Liver (tissue), 9 donors: ENCODE measurements around the gene NFIX. TPM values are rescaled to one million over a fixed set of nuclear protein-coding genes. Genes with fewer than 3 reads are reported as not detected.

Source experiments
- DNase-seq: peaks from one replicate; pipeline ENCODE4 v3.0.0-alpha.2; 2017; ENCODE audit warnings: low spot score
- H3K27ac ChIP-seq, 2 donors: one replicate each; pipeline ENCODE4 v1.7.0; 2013; ENCODE audit warnings: inconsistent platforms in 2 of 2, low read length in 2 of 2, control low read depth in 1 of 2, low read depth in 1 of 2, mild to moderate bottlenecking in 1 of 2
- H3K27me3 ChIP-seq, 4 donors: one replicate each; pipeline versions ENCODE4 v1.6.1 to v1.7.0; 2013; ENCODE audit warnings: low read length in 3 of 4, inconsistent platforms in 1 of 4, mild to moderate bottlenecking in 1 of 4, moderate library complexity in 1 of 4; ENCODE audit not compliant: control insufficient read depth in 4 of 4, insufficient read depth in 4 of 4
- H3K36me3 ChIP-seq, 4 donors: one replicate each; pipeline versions ENCODE4 v1.6.1 to v1.7.0; 2013; ENCODE audit warnings: low read length in 3 of 4, mild to moderate bottlenecking in 3 of 4, low read depth in 1 of 4, moderate library complexity in 1 of 4; ENCODE audit not compliant: control insufficient read depth in 4 of 4, insufficient read depth in 3 of 4
- H3K4me1 ChIP-seq, 4 donors: one replicate each; pipeline versions ENCODE4 v1.6.1 to v1.7.0; 2013; ENCODE audit warnings: low read length in 3 of 4, mild to moderate bottlenecking in 3 of 4, moderate library complexity in 1 of 4; ENCODE audit not compliant: control insufficient read depth in 4 of 4, insufficient read depth in 4 of 4
- H3K4me3 ChIP-seq, 3 donors: one replicate each; pipeline versions ENCODE4 v1.6.1 to v1.7.0; 2013; ENCODE audit warnings: low read length in 3 of 3, control low read depth in 1 of 3, low read depth in 1 of 3, mild to moderate bottlenecking in 1 of 3
- H3K9ac ChIP-seq, 2 donors: one replicate each; pipeline ENCODE4 v1.7.0; 2013; ENCODE audit warnings: low read length in 2 of 2, mild to moderate bottlenecking in 2 of 2, moderate library complexity in 2 of 2, control low read depth in 1 of 2, low read depth in 1 of 2
- H3K9me3 ChIP-seq, 4 donors: one replicate each; pipeline versions ENCODE4 v1.6.1 to v1.7.0; 2013; ENCODE audit warnings: low read length in 3 of 4; ENCODE audit not compliant: control insufficient read depth in 4 of 4
- ATF3 ChIP-seq: IDR thresholded peaks from 2 replicates; pipeline ENCODE4 v1.6.1; 2016; ENCODE audit warnings: antibody characterized with exemption
- EGR1 ChIP-seq, 2 donors: IDR thresholded peaks; 2 replicates each; pipeline ENCODE4 v1.6.1; 2016 to 2018; ENCODE audit warnings: antibody characterized with exemption in 2 of 2, low read depth in 2 of 2
- FOXA1 ChIP-seq: IDR thresholded peaks from 2 replicates; pipeline ENCODE4 v1.6.1; 2016; ENCODE audit warnings: antibody characterized with exemption
- FOXA2 ChIP-seq: IDR thresholded peaks from 2 replicates; pipeline ENCODE4 v1.6.1; 2016; ENCODE audit warnings: antibody characterized with exemption
- GABPA ChIP-seq, 2 donors: IDR thresholded peaks in 1 of 2; conservative IDR thresholded peaks in 1 of 2; 2 replicates each; pipeline ENCODE4 v1.6.1; 2016; ENCODE audit warnings: antibody characterized with exemption in 2 of 2, mild to moderate bottlenecking in 1 of 2, moderate library complexity in 1 of 2
- HNF4A ChIP-seq, 2 donors: conservative IDR thresholded peaks; 2 replicates each; pipeline ENCODE4 v1.6.1; 2016; ENCODE audit warnings: antibody characterized with exemption in 2 of 2, mild to moderate bottlenecking in 2 of 2
- HNF4G ChIP-seq: IDR thresholded peaks from 2 replicates; pipeline ENCODE4 v1.6.1; 2016; ENCODE audit warnings: antibody characterized with exemption
- JUND ChIP-seq, 2 donors: IDR thresholded peaks; 2 replicates each; pipeline ENCODE4 v1.6.1; 2016; ENCODE audit warnings: antibody characterized with exemption in 2 of 2
- NR2F2 ChIP-seq: IDR thresholded peaks from 2 replicates; pipeline ENCODE4 v1.6.1; 2016; ENCODE audit warnings: antibody characterized with exemption
- RAD21 ChIP-seq, 2 donors: IDR thresholded peaks; 2 replicates each; pipeline ENCODE4 v1.6.1; 2016; ENCODE audit warnings: antibody characterized with exemption in 2 of 2, mild to moderate bottlenecking in 2 of 2
- REST ChIP-seq: IDR thresholded peaks from 2 replicates; pipeline ENCODE4 v1.6.1; 2016; ENCODE audit warnings: antibody characterized with exemption, mild to moderate bottlenecking
- RXRA ChIP-seq, 2 donors: IDR thresholded peaks; 2 replicates each; pipeline ENCODE4 v1.6.1; 2017 to 2018; ENCODE audit warnings: antibody characterized with exemption in 2 of 2, mild to moderate bottlenecking in 1 of 2
- TAF1 ChIP-seq: conservative IDR thresholded peaks from 2 replicates; pipeline ENCODE4 v1.6.1; 2016; ENCODE audit warnings: antibody characterized with exemption, mild to moderate bottlenecking
- YY1 ChIP-seq: IDR thresholded peaks from 2 replicates; pipeline ENCODE4 v1.6.1; 2016; ENCODE audit warnings: antibody characterized with exemption, mild to moderate bottlenecking
- WGBS: extraction: QIAGEN DNeasy Blood & Tissue Kit; methylation state at CpG from one replicate; pipeline ENCODE4 v1.1.7; 2013; 5-methylcytosine and 5-hydroxymethylcytosine counted together
- polyA plus RNA-seq, 2 donors: library from polyadenylated mRNA; stranded (reverse) in 1 of 2; unstranded in 1 of 2; fragments of 200-250 nt in 1 of 2; fragments of >200 nt in 1 of 2; fragmentation: Nextera tagmentation in 1 of 2; extraction: Ambion mirVana in 1 of 2; gene quantifications; one replicate each; pipeline versions ENCODE4 v1.2.1 to v1.2.3, GENCODE V29; 2013 to 2015
- total RNA-seq, 2 donors: library from RNA; depleted of rRNA; stranded (reverse); fragments of >200 nt; gene quantifications; one replicate each; pipeline ENCODE4 v1.2.3, GENCODE V29; 2014
- TF ChIP-seq, protein P1 (sequence below): IDR thresholded peaks from 2 replicates; pipeline ENCODE4 v1.6.1; 2016; ENCODE audit warnings: antibody characterized with exemption
- TF ChIP-seq, protein P2 (sequence below): fragments of 150-350 bp; IDR thresholded peaks from 2 replicates; pipeline ENCODE4 v1.5.1; 2017; ENCODE audit warnings: improper control_type of control experiment, low read depth, low read length; ENCODE audit not compliant: missing input control
- donor health status: healthy.
- donor health status: healthy.
- donor health status: healthy.
- donor health status: healthy.
- donor health status: healthy.

The NFIX gene
- total and polyA plus RNA-seq, 4 donors = 3.3 to 18.4 (median 12.6) TPM

DNA sequence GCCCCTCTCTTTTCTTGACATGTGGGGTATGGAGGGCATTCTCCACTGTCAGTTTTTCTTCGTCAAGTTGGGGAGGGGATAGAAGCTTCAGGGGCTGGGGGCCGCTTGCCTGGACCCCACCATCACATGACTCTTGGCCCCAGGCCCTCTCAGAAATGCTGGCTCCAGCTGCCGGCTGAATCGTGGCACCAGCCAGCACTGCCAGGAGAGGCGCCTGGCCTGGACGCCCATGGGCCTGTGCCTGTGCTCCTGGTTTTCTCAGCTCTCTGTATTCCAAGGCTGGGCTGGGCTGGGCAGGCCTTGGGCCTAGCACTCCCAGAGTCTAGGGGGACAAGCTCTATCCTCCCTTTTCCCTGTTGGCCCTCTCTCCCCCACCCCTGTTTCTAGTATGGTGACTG lies 68.8 kb downstream of the NFIX start:
- Histone ChIP-seq H3K9ac (no peak overlapping the region), H3K4me3 (no peak overlapping the region), H3K27ac (no peak overlapping the region), H3K9me3 (no peaks in the 10 kb centered on the region), H3K27me3 (no peaks in the 10 kb centered on the region), H3K36me3 (no peaks in the 10 kb centered on the region), H3K4me1 (peaks cover 0 to 26% (median 17%) of the 10 kb centered on the region in 4 donors)
- no peak for DNase-seq
- 75% methylated on average over 6 of the region's 6 CpGs for WGBS
- TF ChIP-seq, protein P1, sequence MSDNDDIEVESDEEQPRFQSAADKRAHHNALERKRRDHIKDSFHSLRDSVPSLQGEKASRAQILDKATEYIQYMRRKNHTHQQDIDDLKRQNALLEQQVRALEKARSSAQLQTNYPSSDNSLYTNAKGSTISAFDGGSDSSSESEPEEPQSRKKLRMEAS = no peak
- TF ChIP-seq ATF3 (no peak), YY1 (no peak), HNF4G (no peak)
- TF ChIP-seq, protein P2, sequence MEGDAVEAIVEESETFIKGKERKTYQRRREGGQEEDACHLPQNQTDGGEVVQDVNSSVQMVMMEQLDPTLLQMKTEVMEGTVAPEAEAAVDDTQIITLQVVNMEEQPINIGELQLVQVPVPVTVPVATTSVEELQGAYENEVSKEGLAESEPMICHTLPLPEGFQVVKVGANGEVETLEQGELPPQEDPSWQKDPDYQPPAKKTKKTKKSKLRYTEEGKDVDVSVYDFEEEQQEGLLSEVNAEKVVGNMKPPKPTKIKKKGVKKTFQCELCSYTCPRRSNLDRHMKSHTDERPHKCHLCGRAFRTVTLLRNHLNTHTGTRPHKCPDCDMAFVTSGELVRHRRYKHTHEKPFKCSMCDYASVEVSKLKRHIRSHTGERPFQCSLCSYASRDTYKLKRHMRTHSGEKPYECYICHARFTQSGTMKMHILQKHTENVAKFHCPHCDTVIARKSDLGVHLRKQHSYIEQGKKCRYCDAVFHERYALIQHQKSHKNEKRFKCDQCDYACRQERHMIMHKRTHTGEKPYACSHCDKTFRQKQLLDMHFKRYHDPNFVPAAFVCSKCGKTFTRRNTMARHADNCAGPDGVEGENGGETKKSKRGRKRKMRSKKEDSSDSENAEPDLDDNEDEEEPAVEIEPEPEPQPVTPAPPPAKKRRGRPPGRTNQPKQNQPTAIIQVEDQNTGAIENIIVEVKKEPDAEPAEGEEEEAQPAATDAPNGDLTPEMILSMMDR = no peak

- Histone ChIP-seq H3K4me1 (peaks cover 0 to 13% (median 6%) of the 10 kb centered on the region in 4 donors), H3K9me3 (no peaks in the 10 kb centered on the region), H3K9ac (no peak overlapping the region), H3K27ac (no peak overlapping the region), H3K27me3 (no peaks in the 10 kb centered on the region), H3K36me3 (no peaks in the 10 kb centered on the region), H3K4me3 (no peak overlapping the region)
- TF ChIP-seq ATF3 (no peak), EGR1 (IDR thresholded peaks at IDR 0.05; ENCODE audit: low read depth in 2 of 2) (no peak), FOXA2 (no peak), JUND (IDR thresholded peaks at IDR 0.05) (no peak), FOXA1 (no peak), RXRA (IDR thresholded peaks at IDR 0.05) (no peak), RAD21 (IDR thresholded peaks at IDR 0.05) (no peak), HNF4A (conservative IDR thresholded peaks at IDR 0.05) (no peak)
- DNase-seq = no peak
- 88% methylated on average over 5 of the region's 5 CpGs for WGBS
These were observed 71.0 kb downstream of the NFIX start for GRCh38 chr19:13066226-13066625.

DNA sequence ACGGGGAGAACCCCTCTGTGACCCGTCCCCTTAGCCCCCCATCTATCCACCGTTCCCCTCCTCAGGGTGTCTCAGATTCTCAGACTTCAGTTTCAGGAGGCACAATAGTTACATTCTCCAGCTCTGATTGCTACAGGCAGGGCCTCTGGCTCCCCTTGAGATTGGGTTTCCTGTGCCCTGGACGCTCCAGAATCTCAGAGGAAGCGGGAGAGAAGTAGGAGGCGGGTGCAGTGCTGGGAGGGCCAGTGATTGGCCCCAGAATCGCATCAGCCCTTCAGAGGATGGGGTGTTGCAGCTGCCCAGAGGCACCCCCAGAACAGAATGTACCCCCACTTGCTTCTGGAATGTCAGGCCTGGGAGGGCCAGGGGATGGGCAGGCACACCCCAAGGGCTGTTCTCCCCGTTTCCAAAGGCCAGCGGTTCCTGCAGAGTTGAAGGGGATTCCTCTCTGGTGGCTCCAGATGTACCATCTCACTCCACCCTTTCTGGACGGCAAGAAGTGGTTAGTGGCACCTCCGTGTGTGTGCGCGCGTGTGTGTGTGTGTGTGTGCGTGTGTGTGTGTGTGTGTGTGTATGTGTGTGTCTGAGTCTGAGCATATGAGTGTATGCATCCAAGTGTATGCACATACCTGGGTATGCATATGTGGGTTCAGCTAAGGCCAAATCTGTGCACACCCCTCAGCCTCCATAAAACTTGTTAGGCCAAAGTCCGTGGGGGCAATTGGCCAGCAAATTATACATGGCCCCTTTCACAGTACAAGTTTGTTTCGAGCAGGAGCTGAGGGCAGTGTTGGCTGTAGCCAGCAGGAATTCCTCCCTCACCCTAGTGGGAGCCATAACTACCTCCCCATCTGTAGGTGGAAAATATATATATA lies 71.9 kb downstream of the NFIX start:
- 76% methylated on average over 17 of the region's 17 CpGs for WGBS
- H3K27ac ChIP-seq = no peak overlapping the region

More for the DNA sequence above, 71.9 kb downstream of the NFIX start:
- Histone ChIP-seq H3K36me3 (no peaks in the 10 kb centered on the region), H3K4me3 (no peak overlapping the region), H3K9ac (no peak overlapping the region), H3K9me3 (no peaks in the 10 kb centered on the region), H3K4me1 (peaks cover 0 to 9% (median 2%) of the 10 kb centered on the region in 4 donors), H3K27me3 (no peaks in the 10 kb centered on the region)
- TF ChIP-seq HNF4A (conservative IDR thresholded peaks at IDR 0.05) (no peak), GABPA (IDR thresholded peaks at IDR 0.05 in 1 of 2, conservative IDR thresholded peaks at IDR 0.05 in 1 of 2) (no peak), NR2F2 (no peak), FOXA2 (no peak), FOXA1 (no peak), ATF3 (no peak), HNF4G (no peak), YY1 (no peak), REST (no peak), TAF1 (no peak), EGR1 (IDR thresholded peaks at IDR 0.05; ENCODE audit: low read depth in 2 of 2) (no peak)
- TF ChIP-seq, protein P2 = no peak
- DNase-seq = no peak
